Heart left ventricle (tissue), 16 donors: Measurements from ENCODE around the gene FMNL3. TPM values are rescaled to one million over a fixed set of nuclear protein-coding genes. Genes with fewer than 3 reads are reported as not detected.
A peak's percentile ranks its signal among the peaks of the same experiment; 100 is the strongest.

Source experiments
- ATAC-seq, 4 donors: fragments of 200-7000 bp; cut with Tn5 transposase; one replicate each; pipeline ENCODE4 v1.9.1; 2020 to 2022; ENCODE audit warnings: moderate library complexity in 4 of 4, mild to moderate bottlenecking in 3 of 4, moderate number of reproducible peaks in 1 of 4
- DNase-seq, 5 donors: peaks; one replicate each; pipeline ENCODE4 v3.0.0-alpha.2; 2020
- H3K27ac ChIP-seq, 12 donors: fragments of 200-600 bp; sonication (generic) in 4 of 12; one replicate each; pipeline versions ENCODE4 v1.5.0 to v1.8.0; 2016 to 2022; ENCODE audit warnings: mild to moderate bottlenecking in 2 of 12
- H3K27me3 ChIP-seq, 9 donors: fragments of 200-600 bp; sonication (generic) in 2 of 9; one replicate each; pipeline versions ENCODE4 v1.5.1 to v1.8.0; 2016 to 2022; ENCODE audit warnings: mild to moderate bottlenecking in 3 of 9
- H3K36me3 ChIP-seq, 9 donors: fragments of 200-600 bp; sonication (generic) in 2 of 9; one replicate each; pipeline versions ENCODE4 v1.5.0 to v1.8.0; 2018 to 2022; ENCODE audit warnings: mild to moderate bottlenecking in 2 of 9
- H3K4me1 ChIP-seq, 12 donors: fragments of 200-600 bp; sonication (generic) in 4 of 12; one replicate each; pipeline versions ENCODE4 v1.5.0 to v1.8.0; 2016 to 2022; ENCODE audit warnings: mild to moderate bottlenecking in 3 of 12
- H3K4me3 ChIP-seq, 12 donors: fragments of 200-600 bp; sonication (generic) in 4 of 12; one replicate each; pipeline versions ENCODE4 v1.5.0 to v1.8.0; 2017 to 2022; ENCODE audit warnings: mild to moderate bottlenecking in 9 of 12, moderate library complexity in 4 of 12
- H3K9me3 ChIP-seq, 12 donors: fragments of 200-600 bp; sonication (generic) in 4 of 12; one replicate each; pipeline versions ENCODE4 v1.5.0 to v1.8.0; 2016 to 2022; ENCODE audit warnings: mild to moderate bottlenecking in 1 of 12
- CTCF ChIP-seq, 12 donors: fragments of 200-600 bp; sonication (generic) in 4 of 12; IDR thresholded peaks; one replicate each; pipeline versions ENCODE4 v1.5.0 to v1.8.0; 2018 to 2022; ENCODE audit warnings: antibody characterized with exemption in 12 of 12, mild to moderate bottlenecking in 5 of 12
- POLR2A ChIP-seq, 2 donors: fragments of 450-650 bp; IDR thresholded peaks; one replicate each; pipeline ENCODE4 v1.6.1; 2017; ENCODE audit warnings: antibody characterized with exemption in 2 of 2, mild to moderate bottlenecking in 2 of 2, moderate library complexity in 2 of 2
- WGBS, 4 donors: extraction: QIAGEN DNeasy Blood & Tissue Kit in 2 of 4; methylation state at CpG; one replicate each; pipeline versions ENCODE4 v1.1.5 to v1.1.7; 2013 to 2018; 5-methylcytosine and 5-hydroxymethylcytosine counted together
- intact Hi-C, 10 donors: fragments of 100-400 bp; cut with DNase I; formaldehyde crosslinking; loops; one replicate each; pipeline versions ENCODE4 v1.11.1 to v1.14.2; 2022
- polyA plus RNA-seq, 2 donors: library from polyadenylated mRNA; stranded (reverse); fragments of 200-250 nt; gene quantifications; one replicate each; pipeline ENCODE4 v1.2.3, GENCODE V29; 2013
- total RNA-seq, 9 donors: library from RNA; depleted of rRNA in 2 of 9; stranded (reverse); fragments of >200 nt in 2 of 9; fragmentation: NEBNext Ultra II Directional in 3 of 9; extraction: Animal tissue kit (Norgen Biotek cat#: 25700) in 3 of 9; gene quantifications; one replicate each; pipeline versions ENCODE4 v1.1.0 to v1.2.4, GENCODE V29; 2016 to 2023
- donor health status: ischemic (EF 13 %, LVEDD 7.1; RV severe dilation, severe dysfunction).
- donor health status: healthy with polysubstance abuse.
- donor health status: DM: no; HTN: yes; CAD: no.
- donor health status: DM: no; HTN: no; CAD: no.
- donor health status: ischemic (EF 25% LVEDD 6.9; RV normal size, moderate dysfunction).
- donor health status: ischemic (EF 25% LVEDD 5.7; RV mildly dilated, moderate dysfunction).
- donor health status: healthy.
- donor health status: DM: yes; HTN: yes; CAD: no.
- donor health status: ischemic (EF 35%, LVEDD 5.7; RV mildly dilated, moderate dysfunction).
- donor health status: nonischemic (EF 11% LVEDD 7.7; RV severe dilation, severe dysfunction).
- donor health status: DM: yes; HTN: yes; CAD: no.
- donor health status: PGD.
- donor health status: ischemic (EF 29% LVEDD 5.4; RV normal size, mild dysfunction).
- donor health status: nonischemic (EF 23%, LVEDD 6.1; RV moderate dilation, normal function).

Gene FMNL3
- total and polyA plus RNA-seq, 11 donors = 5.9 to 33.9 (median 13.0) TPM

GRCh38 chr12:49604856-49605255 lies 102.3 kb downstream of the FMNL3 start:
- WGBS, 4 donors = 43 to 57% (median 48%) methylated on average over 5 of the region's 5 CpGs
- no peak for TF ChIP-seq CTCF (IDR thresholded peaks at IDR 0.05)
- TF ChIP-seq POLR2A (IDR thresholded peaks at IDR 0.05) = no peak
- Histone ChIP-seq H3K9me3 (no peaks in the 10 kb centered on the region), H3K4me3 (no peak overlapping the region), H3K36me3 (peaks cover 0 to 5% (median 0%) of the 10 kb centered on the region in 9 donors), H3K4me1 (peaks cover 0 to 8% (median 0%) of the 10 kb centered on the region in 12 donors), H3K27me3 (no peaks in the 10 kb centered on the region), H3K27ac (no peak overlapping the region)
- DNase-seq = no peak
- no peak for ATAC-seq
- intact Hi-C loops = no loop called here

- peaks cover 0 to 5% (median 0%) of the 10 kb centered on the region in 9 donors for H3K36me3 ChIP-seq
- TF ChIP-seq CTCF (IDR thresholded peaks at IDR 0.05) (no peak), POLR2A (IDR thresholded peaks at IDR 0.05) (no peak)
- H3K27me3 ChIP-seq = no peaks in the 10 kb centered on the region
- no peak overlapping the region for H3K27ac ChIP-seq
- 75 to 100% (median 92%) methylated on average over 1 of the region's 1 CpG for WGBS, 4 donors
- DNase-seq (no peak), ATAC-seq (peak in 1 of 4 donors; percentile 37)
- intact Hi-C loops = no loop called here
- H3K4me1 ChIP-seq = peaks cover 0 to 8% (median 0%) of the 10 kb centered on the region in 12 donors
- no peak overlapping the region for H3K4me3 ChIP-seq
- no peaks in the 10 kb centered on the region for H3K9me3 ChIP-seq
Observed at GRCh38 chr12:49603721-49604120, 103.5 kb downstream of the FMNL3 start.

GRCh38 chr12:49599961-49600360 lies 107.2 kb downstream of the FMNL3 start:
- intact Hi-C loops = no loop called here
- no peaks in the 10 kb centered on the region for H3K9me3 ChIP-seq
- no peaks in the 10 kb centered on the region for H3K27me3 ChIP-seq
- no peak for ATAC-seq
- H3K4me1 ChIP-seq = peaks cover 0 to 8% (median 0%) of the 10 kb centered on the region in 12 donors
- no peak overlapping the region for H3K4me3 ChIP-seq
- TF ChIP-seq POLR2A (IDR thresholded peaks at IDR 0.05) (no peak), CTCF (IDR thresholded peaks at IDR 0.05) (no peak)
- WGBS, 4 donors = 92 to 97% (median 95%) methylated on average over 8 of the region's 8 CpGs
- H3K36me3 ChIP-seq = peaks cover 0 to 5% (median 0%) of the 10 kb centered on the region in 9 donors
- no peak overlapping the region for H3K27ac ChIP-seq
- DNase-seq = no peak

- ATAC-seq = peak in 1 of 4 donors; percentile 18
- Histone ChIP-seq H3K27me3 (no peaks in the 10 kb centered on the region), H3K36me3 (peaks cover 0 to 5% (median 0%) of the 10 kb centered on the region in 9 donors), H3K4me3 (no peak overlapping the region), H3K4me1 (peaks cover 0 to 5% (median 0%) of the 10 kb centered on the region in 12 donors), H3K9me3 (no peaks in the 10 kb centered on the region), H3K27ac (no peak overlapping the region)
- WGBS, 4 donors = 83 to 87% (median 85%) methylated on average over 9 to 10 of the region's 10 CpGs
- no peak for DNase-seq
- intact Hi-C loops = no loop called here
- TF ChIP-seq CTCF (IDR thresholded peaks at IDR 0.05) = no peak
- TF ChIP-seq POLR2A (IDR thresholded peaks at IDR 0.05) = no peak
Observed at GRCh38 chr12:49598527-49598926, 108.7 kb downstream of the FMNL3 start.
